Vagina (tissue), 2 donors: ENCODE data around the gene PPP1R15B. TPM values are rescaled to one million over a fixed set of nuclear protein-coding genes. Genes with fewer than 3 reads are reported as not detected.

Experiments used
- DNase-seq, 2 donors: peaks; one replicate each; pipeline ENCODE4 v3.0.0-alpha.2; 2017; ENCODE audit errors: extremely low spot score in 2 of 2
- H3K27ac ChIP-seq: fragments of 200-600 bp; sonication (generic); one replicate; pipeline ENCODE4 v1.5.1; 2019
- H3K27me3 ChIP-seq: fragments of 200-600 bp; sonication (generic); one replicate; pipeline ENCODE4 v1.5.1; 2019
- H3K36me3 ChIP-seq, 2 donors: fragments of 200-600 bp; sonication (generic); one replicate each; pipeline ENCODE4 v1.5.1; 2017 to 2019
- H3K4me1 ChIP-seq: fragments of 200-600 bp; sonication (generic); one replicate; pipeline ENCODE4 v1.5.1; 2019
- H3K4me3 ChIP-seq, 2 donors: fragments of 200-600 bp; sonication (generic); 1 replicate in 1 of 2; 2 replicates in 1 of 2; pipeline ENCODE4 v1.5.1; 2016 to 2019
- H3K9me3 ChIP-seq: fragments of 200-600 bp; sonication (generic); one replicate; pipeline ENCODE4 v1.5.1; 2019
- POLR2A ChIP-seq, 2 donors: fragments of 450-650 bp; IDR thresholded peaks; one replicate each; pipeline ENCODE4 v1.6.1; 2017; ENCODE audit warnings: antibody characterized with exemption in 2 of 2, mild to moderate bottlenecking in 2 of 2, moderate library complexity in 2 of 2
- POLR2AphosphoS5 ChIP-seq, 2 donors: sonication (generic); formaldehyde crosslinking; IDR thresholded peaks; one replicate each; pipeline ENCODE4 v1.9.0; 2017; ENCODE audit warnings: antibody characterized with exemption in 2 of 2, mild to moderate bottlenecking in 2 of 2, low read depth in 1 of 2; ENCODE audit not compliant: insufficient read depth in 1 of 2
- intact Hi-C: fragments of 100-400 bp; cut with DNase I; formaldehyde crosslinking; loops from one replicate; pipeline ENCODE4 v1.15.1; 2023
- total RNA-seq: library from RNA; depleted of rRNA; stranded (reverse); fragments of >200 nt; gene quantifications from one replicate; pipeline ENCODE4 v1.2.3, GENCODE V29; 2016
- TF ChIP-seq, protein P1 (sequence below), 3 experiments: fragments of 450-650 bp in 2 of 3; fragments of 200-600 bp in 1 of 3; sonication (generic) in 1 of 3; IDR thresholded peaks; one replicate each; pipeline ENCODE4 v1.5.1; 2017 to 2019; ENCODE audit warnings: antibody characterized with exemption in 3 of 3, mild to moderate bottlenecking in 2 of 3, moderate library complexity in 2 of 3

PPP1R15B gene
- total RNA-seq, 1 donor from 2014 or later = 42.0 TPM

DNA sequence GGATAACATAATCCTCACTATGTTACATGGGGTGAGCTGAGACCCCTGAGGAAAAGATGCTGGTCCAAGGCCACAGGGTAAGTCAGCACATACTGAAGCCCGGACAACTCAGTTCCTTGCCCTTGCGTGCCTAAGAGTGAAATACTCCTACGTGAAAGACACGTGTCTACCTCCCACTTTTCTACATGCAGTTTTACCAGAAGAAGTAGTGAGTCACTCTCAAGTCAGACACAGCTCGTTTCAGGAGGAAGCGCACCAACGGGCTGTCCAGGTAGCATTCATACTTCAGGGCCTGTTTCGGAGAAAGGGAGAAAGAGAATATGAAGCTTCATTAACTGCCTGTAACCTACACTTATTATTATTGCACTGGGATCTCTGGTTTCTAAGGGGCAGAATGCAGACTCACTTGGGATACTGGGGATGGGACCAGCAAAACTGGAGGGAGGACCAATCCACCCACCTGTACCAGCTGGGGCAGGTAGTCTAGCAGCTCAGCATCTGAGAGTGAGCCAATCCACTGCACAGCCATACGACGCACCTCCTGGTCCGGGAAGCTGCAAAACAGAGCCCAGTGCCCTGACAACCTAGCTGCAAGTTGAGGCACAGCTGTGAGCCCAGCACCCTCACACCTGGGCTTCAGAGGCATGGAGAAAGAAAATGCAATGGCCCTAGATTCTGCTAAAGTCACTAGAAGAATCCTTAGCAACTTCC is 32.4 kb upstream of the PPP1R15B start:
- Histone ChIP-seq H3K4me3 (no peak overlapping the region), H3K27ac (peak overlapping the region; percentile 79), H3K36me3 (peaks cover 0 to 22% of the 10 kb centered on the region in 2 donors), H3K9me3 (no peaks in the 10 kb centered on the region), H3K27me3 (no peaks in the 10 kb centered on the region), H3K4me1 (peaks cover 61% of the 10 kb centered on the region)
- DNase-seq = no peak
- TF ChIP-seq POLR2AphosphoS5 (IDR thresholded peaks at IDR 0.05; ENCODE audit: insufficient read depth in 1 of 2, low read depth in 1 of 2) (peak in 1 of 2 donors; percentile 58), POLR2A (IDR thresholded peaks at IDR 0.05) (no peak)
- intact Hi-C loops = loop anchor here (2.0 kb wide), 1 partner anchor 49 kb away; no protein-coding TSS in a partner anchor

DNA sequence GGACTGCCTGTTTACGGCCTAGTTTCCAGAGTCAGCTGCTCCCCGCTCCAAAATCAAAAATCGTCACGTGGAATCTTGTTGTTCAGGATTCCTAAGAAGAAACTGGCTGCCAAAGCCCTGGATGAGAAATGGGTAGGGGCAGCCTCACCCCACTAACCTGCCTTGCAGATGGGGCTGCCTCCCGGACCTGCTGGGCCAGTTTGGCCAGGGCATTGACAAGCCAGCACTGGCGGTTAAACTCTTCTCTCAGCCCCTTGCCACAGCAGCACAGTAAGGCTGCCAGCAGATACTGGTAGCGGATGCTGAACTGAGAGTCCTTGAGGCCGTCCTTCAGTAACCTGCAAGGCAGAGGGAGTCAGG is 31.6 kb upstream of the PPP1R15B start:
- no peak for DNase-seq

DNA sequence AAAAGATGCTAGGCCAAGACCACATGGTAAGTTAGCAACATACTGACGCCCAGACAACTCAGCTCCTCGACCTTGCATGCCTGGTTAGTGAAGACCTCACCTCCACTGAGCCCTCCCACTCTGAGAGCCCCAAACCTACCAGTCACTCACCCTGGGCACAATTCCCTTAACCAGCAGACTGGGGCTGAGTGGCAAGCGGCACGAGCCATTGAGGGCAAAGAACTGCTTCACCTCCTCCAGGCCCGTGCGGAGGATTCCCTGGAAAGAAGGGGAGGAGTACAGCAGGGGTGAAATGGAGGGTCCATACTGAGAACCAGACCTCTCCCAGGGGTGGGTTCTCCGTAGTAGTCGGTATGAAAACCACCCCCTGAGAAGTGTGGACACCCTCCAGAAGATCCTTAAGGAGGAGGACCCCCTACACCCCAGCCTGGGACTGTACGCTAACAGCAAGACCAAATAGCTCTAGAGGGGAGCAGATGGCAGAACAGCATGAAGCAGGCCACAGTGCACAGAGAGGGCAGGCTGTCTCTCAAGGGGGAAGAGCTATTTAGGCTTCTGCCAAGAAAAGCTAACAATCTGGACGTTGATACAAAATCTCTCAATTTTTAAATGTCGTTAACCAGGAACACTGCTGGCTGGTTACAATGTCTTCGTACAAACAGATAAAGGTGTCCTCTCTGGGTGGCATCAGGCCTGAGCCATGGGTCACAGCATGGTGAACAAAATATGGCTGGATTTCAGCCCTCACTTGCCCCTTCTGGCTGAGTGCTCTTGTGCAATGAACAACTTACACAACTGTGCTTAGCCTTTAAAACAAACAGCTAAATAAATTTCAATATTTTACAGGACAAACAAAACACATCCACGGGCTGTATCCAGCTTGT is 31.0 kb upstream of the PPP1R15B start:
- H3K27me3 ChIP-seq = no peaks in the 10 kb centered on the region
- H3K4me3 ChIP-seq = no peak overlapping the region
- intact Hi-C loops = no loop called here
- H3K9me3 ChIP-seq = no peaks in the 10 kb centered on the region
- H3K36me3 ChIP-seq = peaks cover 0 to 22% of the 10 kb centered on the region in 2 donors
- DNase-seq = no peak
- TF ChIP-seq POLR2A (IDR thresholded peaks at IDR 0.05) (no peak), POLR2AphosphoS5 (IDR thresholded peaks at IDR 0.05; ENCODE audit: insufficient read depth in 1 of 2, low read depth in 1 of 2) (no peak)
- TF ChIP-seq, protein P1, sequence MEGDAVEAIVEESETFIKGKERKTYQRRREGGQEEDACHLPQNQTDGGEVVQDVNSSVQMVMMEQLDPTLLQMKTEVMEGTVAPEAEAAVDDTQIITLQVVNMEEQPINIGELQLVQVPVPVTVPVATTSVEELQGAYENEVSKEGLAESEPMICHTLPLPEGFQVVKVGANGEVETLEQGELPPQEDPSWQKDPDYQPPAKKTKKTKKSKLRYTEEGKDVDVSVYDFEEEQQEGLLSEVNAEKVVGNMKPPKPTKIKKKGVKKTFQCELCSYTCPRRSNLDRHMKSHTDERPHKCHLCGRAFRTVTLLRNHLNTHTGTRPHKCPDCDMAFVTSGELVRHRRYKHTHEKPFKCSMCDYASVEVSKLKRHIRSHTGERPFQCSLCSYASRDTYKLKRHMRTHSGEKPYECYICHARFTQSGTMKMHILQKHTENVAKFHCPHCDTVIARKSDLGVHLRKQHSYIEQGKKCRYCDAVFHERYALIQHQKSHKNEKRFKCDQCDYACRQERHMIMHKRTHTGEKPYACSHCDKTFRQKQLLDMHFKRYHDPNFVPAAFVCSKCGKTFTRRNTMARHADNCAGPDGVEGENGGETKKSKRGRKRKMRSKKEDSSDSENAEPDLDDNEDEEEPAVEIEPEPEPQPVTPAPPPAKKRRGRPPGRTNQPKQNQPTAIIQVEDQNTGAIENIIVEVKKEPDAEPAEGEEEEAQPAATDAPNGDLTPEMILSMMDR (IDR thresholded peaks at IDR 0.05) = no peak
- peaks cover 70% of the 10 kb centered on the region for H3K4me1 ChIP-seq
- peak overlapping the region; percentile 79 for H3K27ac ChIP-seq

More for the DNA sequence above, 31.6 kb upstream of the PPP1R15B start:
- TF ChIP-seq, protein P1 (IDR thresholded peaks at IDR 0.05) = no peak
- TF ChIP-seq POLR2A (IDR thresholded peaks at IDR 0.05) (no peak), POLR2AphosphoS5 (IDR thresholded peaks at IDR 0.05; ENCODE audit: insufficient read depth in 1 of 2, low read depth in 1 of 2) (peak; percentile 56 to 76)
- intact Hi-C loops = no loop called here
- Histone ChIP-seq H3K4me3 (no peak overlapping the region), H3K27me3 (no peaks in the 10 kb centered on the region), H3K27ac (peak overlapping the region; percentile 79), H3K4me1 (peaks cover 64% of the 10 kb centered on the region), H3K36me3 (peaks cover 0 to 22% of the 10 kb centered on the region in 2 donors), H3K9me3 (no peaks in the 10 kb centered on the region)

DNA sequence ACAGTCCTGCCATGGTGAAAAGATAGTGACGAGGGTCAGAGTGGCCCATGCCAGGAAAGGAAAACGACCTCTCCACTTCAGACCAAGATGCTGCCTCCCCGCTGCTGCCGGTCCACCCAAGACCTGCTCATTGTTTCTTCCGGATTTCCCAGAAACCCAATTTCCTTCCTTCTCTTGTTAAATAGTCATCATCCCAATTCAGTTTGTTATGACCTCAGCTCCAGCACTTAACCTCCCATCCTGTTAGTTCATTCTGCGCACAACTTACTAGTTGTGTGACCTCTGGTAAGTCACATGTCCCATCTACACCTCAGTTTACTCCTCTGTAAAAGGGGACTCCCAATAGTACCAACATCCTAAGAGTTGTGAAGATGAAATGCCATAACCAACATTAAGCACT is 29.9 kb upstream of the PPP1R15B start:
- TF ChIP-seq POLR2A (IDR thresholded peaks at IDR 0.05) = no peak
- TF ChIP-seq, protein P1 (IDR thresholded peaks at IDR 0.05) = no peak
- TF ChIP-seq POLR2AphosphoS5 (IDR thresholded peaks at IDR 0.05; ENCODE audit: insufficient read depth in 1 of 2, low read depth in 1 of 2) = no peak
- no peaks in the 10 kb centered on the region for H3K27me3 ChIP-seq
- H3K4me3 ChIP-seq = no peak overlapping the region
- peaks cover 71% of the 10 kb centered on the region for H3K4me1 ChIP-seq
- peak overlapping the region; percentile 79 for H3K27ac ChIP-seq
- no peak for DNase-seq
- H3K36me3 ChIP-seq = peaks cover 0 to 22% of the 10 kb centered on the region in 2 donors
- no peaks in the 10 kb centered on the region for H3K9me3 ChIP-seq
- intact Hi-C loops = no loop called here

DNA sequence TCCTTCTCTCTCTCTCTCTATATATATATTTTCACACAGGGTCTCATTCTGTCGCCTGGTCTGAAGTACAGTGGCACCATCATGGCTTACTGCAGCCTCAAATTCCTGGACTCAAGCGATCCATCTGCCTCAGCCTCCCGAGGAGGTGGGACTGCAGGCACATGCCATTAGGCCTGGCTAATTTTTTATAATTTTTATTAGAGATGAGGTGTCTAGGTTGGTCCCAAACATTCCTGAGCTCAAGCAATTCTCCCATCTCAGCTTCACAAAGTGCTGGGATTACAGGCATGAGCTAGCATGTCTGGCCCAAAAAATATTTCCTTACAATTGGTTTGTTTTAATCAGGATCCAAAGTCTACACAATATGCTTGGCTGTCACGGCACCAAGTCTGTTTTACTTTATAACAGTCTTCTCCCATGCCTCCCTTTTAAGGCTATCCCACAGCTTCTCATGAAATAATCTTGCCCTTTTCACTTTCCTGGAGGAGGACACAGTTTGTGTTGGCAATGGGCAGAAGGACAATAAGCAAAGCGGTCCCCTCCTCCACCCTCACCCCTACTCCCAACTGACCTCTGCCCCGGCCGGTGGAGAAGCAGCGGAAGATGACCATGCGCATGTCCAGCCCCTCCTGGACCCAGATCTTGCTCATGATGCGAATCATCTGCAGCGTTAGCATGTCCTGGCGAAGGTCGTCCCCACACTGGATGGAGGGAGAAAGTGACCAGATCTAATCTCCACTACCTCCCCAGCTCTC is 28.2 kb upstream of the PPP1R15B start:
- Histone ChIP-seq H3K36me3 (peaks cover 0 to 22% of the 10 kb centered on the region in 2 donors), H3K27me3 (no peaks in the 10 kb centered on the region), H3K27ac (peak overlapping the region; percentile 80), H3K4me1 (peaks cover 62% of the 10 kb centered on the region), H3K9me3 (no peaks in the 10 kb centered on the region), H3K4me3 (no peak overlapping the region)
- intact Hi-C loops = loop anchor here (10.0 kb wide), 1 partner anchor 1585 kb away; the partner anchor contains the start of gene CTSE
- DNase-seq = no peak
- TF ChIP-seq, protein P1 (IDR thresholded peaks at IDR 0.05) = no peak
- TF ChIP-seq POLR2AphosphoS5 (IDR thresholded peaks at IDR 0.05; ENCODE audit: insufficient read depth in 1 of 2, low read depth in 1 of 2) (peak in 1 of 2 donors; percentile 14), POLR2A (IDR thresholded peaks at IDR 0.05) (no peak)
